Prostate gland (tissue), 2 donors: ENCODE measurements around the gene IDS.
"Not testable (repeated sequence)": the region's sequence is repeated elsewhere in the genome, so short reads cannot be mapped to it uniquely, and the experiment has no call there.

Experiments
- POLR2A ChIP-seq: fragments of 450-650 bp; IDR thresholded peaks from one replicate; pipeline ENCODE4 v1.6.1; 2016; ENCODE audit warnings: antibody characterized with exemption, mild to moderate bottlenecking
- TF ChIP-seq, protein P1 (sequence below), 4 experiments: fragments of 200-600 bp in 2 of 4; fragments of 450-650 bp in 2 of 4; sonication (generic) in 2 of 4; IDR thresholded peaks; 1 replicate in 3 of 4; 2 replicates in 1 of 4; pipeline ENCODE4 v1.5.1; 2016 to 2019; ENCODE audit warnings: antibody characterized with exemption in 4 of 4, mild to moderate bottlenecking in 2 of 4, moderate library complexity in 2 of 4

DNA sequence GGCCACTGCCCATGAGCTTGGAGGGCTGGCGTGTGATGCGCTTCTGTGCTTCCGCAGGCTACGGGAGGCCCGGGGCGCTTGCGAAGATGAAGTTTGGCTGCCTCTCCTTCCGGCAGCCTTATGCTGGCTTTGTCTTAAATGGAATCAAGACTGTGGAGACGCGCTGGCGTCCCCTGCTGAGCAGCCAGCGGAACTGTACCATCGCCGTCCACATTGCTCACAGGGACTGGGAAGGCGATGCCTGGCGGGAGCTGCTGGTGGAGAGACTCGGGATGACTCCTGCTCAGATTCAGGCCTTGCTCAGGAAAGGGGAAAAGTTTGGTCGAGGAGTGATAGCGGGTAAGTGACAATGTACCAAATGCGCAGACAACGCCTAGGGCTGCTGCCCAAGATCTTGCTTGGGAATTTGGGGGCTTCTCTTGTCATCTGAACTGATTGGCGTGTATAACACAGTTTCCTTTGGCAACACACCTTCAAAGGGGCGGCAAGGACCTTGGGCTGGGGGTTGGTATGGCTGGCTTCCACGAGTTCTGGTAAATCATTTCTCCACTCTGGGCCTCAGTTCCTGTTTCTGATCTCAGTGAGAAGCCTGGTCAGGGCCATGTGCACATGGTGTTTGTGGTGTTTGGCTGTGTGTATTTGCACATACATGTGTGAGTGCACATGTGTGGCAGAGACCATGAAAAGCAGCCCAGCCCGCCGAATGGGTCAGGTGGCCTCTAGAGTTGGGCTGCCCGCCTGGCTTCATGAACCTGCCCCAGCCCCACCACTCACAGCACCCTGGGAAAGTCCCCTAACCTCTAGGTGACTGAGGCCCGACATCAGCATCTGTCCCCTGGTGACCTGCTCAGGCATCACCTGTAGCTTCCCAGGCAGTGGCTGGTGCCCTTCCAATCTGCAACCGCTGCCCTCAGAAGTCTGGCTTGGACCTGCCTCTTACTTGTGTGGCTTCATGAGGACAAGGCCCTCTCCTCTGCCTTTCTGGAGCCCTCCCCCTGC is 40.7 kb upstream of the IDS start:
- TF ChIP-seq, protein P1, sequence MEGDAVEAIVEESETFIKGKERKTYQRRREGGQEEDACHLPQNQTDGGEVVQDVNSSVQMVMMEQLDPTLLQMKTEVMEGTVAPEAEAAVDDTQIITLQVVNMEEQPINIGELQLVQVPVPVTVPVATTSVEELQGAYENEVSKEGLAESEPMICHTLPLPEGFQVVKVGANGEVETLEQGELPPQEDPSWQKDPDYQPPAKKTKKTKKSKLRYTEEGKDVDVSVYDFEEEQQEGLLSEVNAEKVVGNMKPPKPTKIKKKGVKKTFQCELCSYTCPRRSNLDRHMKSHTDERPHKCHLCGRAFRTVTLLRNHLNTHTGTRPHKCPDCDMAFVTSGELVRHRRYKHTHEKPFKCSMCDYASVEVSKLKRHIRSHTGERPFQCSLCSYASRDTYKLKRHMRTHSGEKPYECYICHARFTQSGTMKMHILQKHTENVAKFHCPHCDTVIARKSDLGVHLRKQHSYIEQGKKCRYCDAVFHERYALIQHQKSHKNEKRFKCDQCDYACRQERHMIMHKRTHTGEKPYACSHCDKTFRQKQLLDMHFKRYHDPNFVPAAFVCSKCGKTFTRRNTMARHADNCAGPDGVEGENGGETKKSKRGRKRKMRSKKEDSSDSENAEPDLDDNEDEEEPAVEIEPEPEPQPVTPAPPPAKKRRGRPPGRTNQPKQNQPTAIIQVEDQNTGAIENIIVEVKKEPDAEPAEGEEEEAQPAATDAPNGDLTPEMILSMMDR (IDR thresholded peaks at IDR 0.05): not testable (repeated sequence)
- TF ChIP-seq POLR2A: not testable (repeated sequence)
